GM21528 (cell line): Measurements from ENCODE around the gene PHAF1.

Experiments
- ATAC-seq: cut with Tn5 transposase; IDR thresholded peaks from one replicate; pipeline ENCODE4 v1.9.1; 2021; ENCODE audit warnings: mild to moderate bottlenecking, moderate library complexity; ENCODE audit not compliant: unreplicated experiment, low FRiP score

The PHAF1 gene

GRCh38 chr16:67191995-67192681, 82.4 kb downstream of the PHAF1 start, which contains the start of gene E2F4:
E2F4 (plus strand) TSS chr16:67192155; CDS start chr16:67192228, 73 bp downstream.
- peak; percentile 73 for ATAC-seq

- ATAC-seq: no peak
Measured at GRCh38 chr16:67192781-67193361, 83.1 kb downstream of the PHAF1 start.

GRCh38 chr16:67193536-67193935, 83.8 kb downstream of the PHAF1 start:
- no peak for ATAC-seq

- no peak for ATAC-seq
Measured at GRCh38 chr16:67194260-67194659, 84.5 kb downstream of the PHAF1 start.

- ATAC-seq: no peak
Measured at GRCh38 chr16:67195676-67196075, 85.9 kb downstream of the PHAF1 start.

- ATAC-seq: no peak
Measured at GRCh38 chr16:67196881-67197280, 87.1 kb downstream of the PHAF1 start.

- no peak for ATAC-seq
Measured at GRCh38 chr16:67197704-67198103, 88.0 kb downstream of the PHAF1 start.
